Panc1 (cell line): ENCODE measurements around the gene PREP. TPM values are rescaled to one million over a fixed set of nuclear protein-coding genes. Genes with fewer than 3 reads are reported as not detected.
A peak's percentile ranks its signal among the peaks of the same experiment; 100 is the strongest.

Experiments
- ATAC-seq: fragments of 200-7000 bp; cut with Tn5 transposase; 2 replicates; pipeline ENCODE4 v1.9.1; 2020; ENCODE audit warnings: mild to moderate bottlenecking, moderate library complexity
- Bru-seq: library from RNA; stranded (reverse); fragments of 400-500 nt; gene quantifications from one replicate; lab custom pipeline; 2021; lab: Mats Ljungman, UMichigan
- BruChase-seq, 2 experiments: library from RNA; stranded (reverse); fragments of 400-500 nt; gene quantifications; one replicate each; lab custom pipeline; 2021; lab: Mats Ljungman, UMichigan
- BruUV-seq: library from RNA; stranded (reverse); fragments of 400-500 nt; replicated peaks from 2 replicates; lab custom pipeline; 2021; lab: Mats Ljungman, UMichigan
- CTCF ChIA-PET: fragments of 300-600 bp; sonication (Branson Sonifier 250); formaldehyde crosslinking; loops from one replicate; lab custom pipeline; 2022; ENCODE audit warnings: antibody characterized with exemption; lab: Charles Lee
- POLR2A ChIA-PET: fragments of 300-600 bp; sonication (Branson Sonifier 250); formaldehyde crosslinking; loops from one replicate; lab custom pipeline; 2022; ENCODE audit warnings: antibody characterized with exemption; lab: Charles Lee
- DNase-seq: peaks from one replicate; pipeline ENCODE4 v3.0.0-alpha.2; 2010; ENCODE audit warnings: low read depth, low spot score
- H3K27ac ChIP-seq: 2 replicates; pipeline ENCODE4 v1.5.1; 2011; ENCODE audit warnings: mild to moderate bottlenecking, low read length, inconsistent platforms
- H3K27me3 ChIP-seq: fragments of 200-500 bp; sonication (Bioruptor generic); 2 replicates; pipeline ENCODE4 v1.6.0; 2014; ENCODE audit warnings: low read length, inconsistent platforms; ENCODE audit not compliant: control insufficient read depth, insufficient read depth
- H3K36me3 ChIP-seq: fragments of 200-500 bp; sonication (Bioruptor generic); 2 replicates; pipeline ENCODE4 v1.5.1; 2014; ENCODE audit warnings: inconsistent platforms, mild to moderate bottlenecking, low read length, moderate library complexity; ENCODE audit not compliant: control insufficient read depth, insufficient read depth
- H3K4me1 ChIP-seq: 2 replicates; pipeline ENCODE4 v1.5.1; 2011; ENCODE audit warnings: inconsistent platforms, mild to moderate bottlenecking, low read length, moderate library complexity; ENCODE audit not compliant: control insufficient read depth, insufficient read depth
- H3K4me3 ChIP-seq, 2 experiments: 2 replicates each; pipeline ENCODE4 v1.5.1; 2011 to 2012; ENCODE audit warnings: low read depth in 2 of 2, low read length in 2 of 2, mild to moderate bottlenecking in 2 of 2, inconsistent platforms in 1 of 2, moderate library complexity in 1 of 2
- H3K9me3 ChIP-seq: fragments of 200-500 bp; sonication (Bioruptor generic); 2 replicates; pipeline ENCODE4 v1.5.1; 2014; ENCODE audit warnings: low read depth, mild to moderate bottlenecking, inconsistent platforms, low read length, moderate library complexity; ENCODE audit not compliant: control insufficient read depth, insufficient read depth
- POLR2AphosphoS5 ChIP-seq: IDR thresholded peaks from 2 replicates; pipeline ENCODE4 v1.6.1; 2012; ENCODE audit warnings: mild to moderate bottlenecking, low read depth, low read length, moderate library complexity
- SIN3A ChIP-seq: IDR thresholded peaks from 2 replicates; pipeline ENCODE4 v1.6.1; 2012; ENCODE audit warnings: low read depth, mild to moderate bottlenecking, low read length, moderate library complexity, borderline replicate concordance; ENCODE audit not compliant: insufficient read depth
- TCF7L2 ChIP-seq: IDR thresholded peaks from 2 replicates; pipeline ENCODE4 v1.6.1; 2011; ENCODE audit warnings: mild to moderate bottlenecking, low read depth, low read length, inconsistent platforms
- in situ Hi-C: cut with HindIII; loops from 2 replicates; pipeline ENCODE4 v1.10.0; 2016; ENCODE audit warnings: low sequenced_read_pairs, low pct_unique_long_range_greater_than_20kb
- intact Hi-C: fragments of 100-400 bp; cut with micrococcal nuclease; formaldehyde crosslinking; loops from one replicate; pipeline ENCODE4 v1.10.0; 2022; ENCODE audit not compliant: unreplicated experiment
- long read RNA-seq: library from polyadenylated mRNA; unstranded; transcript quantifications from one replicate; pipeline ENCODE4 v2.0.0, GENCODE V29; 2021; ENCODE audit not compliant: unreplicated experiment
- polyA plus RNA-seq: library from polyadenylated mRNA; unstranded; fragments of >200 nt; gene quantifications from one replicate; pipeline ENCODE4 v1.2.1, GENCODE V29; 2012; ENCODE audit warnings: missing spikeins; ENCODE audit not compliant: insufficient read length
- total RNA-seq: library from RNA; stranded (reverse); gene quantifications from one replicate; pipeline ENCODE4 v1.2.1, GENCODE V29; 2021; ENCODE audit not compliant: unreplicated experiment
- TF ChIP-seq, protein P1 (sequence below), 2 experiments: IDR thresholded peaks; 2 replicates each; pipeline ENCODE4 v1.6.1; 2011 to 2012; ENCODE audit warnings: low read depth in 2 of 2, control low read depth in 1 of 2, low read length in 1 of 2, mild to moderate bottlenecking in 1 of 2, moderate library complexity in 1 of 2; ENCODE audit not compliant: insufficient read depth in 1 of 2
- TF ChIP-seq, protein P2 (sequence below): fragments of 450-650 bp; IDR thresholded peaks from 2 replicates; pipeline ENCODE4 v1.5.1; 2017; ENCODE audit warnings: mild to moderate bottlenecking

The PREP gene
- total RNA-seq = 50.4 TPM
- polyA plus RNA-seq = 37.8 TPM
- percentile 87 among the genes with signal in this experiment for Bru-seq, nascent RNA
- percentile 74 among the genes with signal in this experiment for BruChase-seq, experiment 1, labeled RNA remaining after a 2-hour chase
- BruChase-seq, experiment 2, labeled RNA remaining after a 6-hour chase = percentile 72 among the genes with signal in this experiment
- long read RNA-seq, transcript PREP-201 (15 exons, 2,905 nt) = major isoform, 73 of 157 reads
- long read RNA-seq, partial matches to known transcripts = 28 of 157 reads
- long read RNA-seq, other reads (novel, unspliced or antisense) = 56 of 157 reads

DNA sequence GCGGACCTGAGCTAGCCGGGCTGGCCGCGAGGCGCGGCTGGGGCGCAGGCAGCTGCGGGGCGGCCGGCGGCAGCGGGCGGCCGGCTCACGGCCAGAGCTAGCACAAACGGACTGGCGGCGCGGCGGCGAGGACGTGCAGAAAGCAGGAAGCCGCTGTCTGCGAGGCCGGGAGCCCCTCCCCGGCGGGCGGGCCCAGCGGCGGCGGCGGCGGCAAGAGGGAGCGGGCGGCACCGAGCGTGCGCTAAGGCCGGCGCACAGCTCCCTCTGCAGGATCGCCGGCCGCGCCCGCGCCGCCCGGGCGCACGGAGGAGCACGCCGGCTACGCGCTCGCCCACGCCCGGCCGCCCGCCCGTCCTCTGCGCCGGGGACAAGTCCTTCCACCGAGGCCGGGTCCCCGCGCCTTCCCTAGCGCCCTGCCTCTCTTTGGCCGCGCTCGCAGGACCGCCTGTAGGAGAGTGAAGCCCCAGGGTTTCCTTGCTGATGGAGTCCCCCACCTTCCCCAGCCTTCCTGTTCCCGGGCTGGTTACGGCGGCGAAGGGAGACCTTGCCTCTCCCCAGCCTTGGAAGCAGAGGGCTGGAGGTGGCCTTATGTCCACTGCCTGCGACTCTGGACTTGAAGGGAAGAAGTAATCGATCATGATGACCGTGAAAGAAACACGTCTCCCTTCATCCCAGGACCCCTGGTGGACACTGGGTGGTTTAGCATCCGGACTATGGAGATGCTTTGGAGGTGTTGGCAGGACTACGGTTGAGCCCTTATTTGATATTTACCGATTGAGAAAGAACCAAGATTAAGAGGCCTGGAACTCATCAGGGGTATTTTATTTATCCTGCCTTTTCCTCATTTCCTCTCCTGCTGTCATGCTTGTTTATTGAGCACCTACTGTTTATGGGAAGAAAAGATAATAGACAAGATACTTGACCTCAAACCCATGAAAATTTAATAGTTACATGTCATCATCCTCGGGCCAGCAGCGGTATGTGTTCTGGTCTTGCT is at the start of gene PREP:
Gene PREP, minus strand, starts transcription at position 144 of the 997 bp plus-strand sequence. CDS start 191 bp downstream, outside the sequence.
- Histone ChIP-seq H3K27me3 (no peaks in the 10 kb centered on the region), H3K4me3 (peak within 1 kb of the TSS; percentile 92 to 96), H3K27ac (peak within 1 kb of the TSS; percentile 97), H3K9me3 (no peaks in the 10 kb centered on the region), H3K4me1 (peaks cover 27% of the 10 kb centered on the region), H3K36me3 (no peaks in the 10 kb centered on the region; the same call in 1 of the 2 replicates)
- BruUV-seq = no TSS peak
- intact Hi-C loops (loop anchor here (2.0 kb wide), 2 partner anchors 266 to 314 kb away; a partner anchor contains a TSS), in situ Hi-C loops (no loop called here)
- DNase-seq (peak; percentile 70), ATAC-seq (peak; percentile 97)
- POLR2A ChIA-PET = no interaction called here
- TF ChIP-seq TCF7L2 = no peak; the same call in 1 of the 2 replicates
- TF ChIP-seq, protein P1, sequence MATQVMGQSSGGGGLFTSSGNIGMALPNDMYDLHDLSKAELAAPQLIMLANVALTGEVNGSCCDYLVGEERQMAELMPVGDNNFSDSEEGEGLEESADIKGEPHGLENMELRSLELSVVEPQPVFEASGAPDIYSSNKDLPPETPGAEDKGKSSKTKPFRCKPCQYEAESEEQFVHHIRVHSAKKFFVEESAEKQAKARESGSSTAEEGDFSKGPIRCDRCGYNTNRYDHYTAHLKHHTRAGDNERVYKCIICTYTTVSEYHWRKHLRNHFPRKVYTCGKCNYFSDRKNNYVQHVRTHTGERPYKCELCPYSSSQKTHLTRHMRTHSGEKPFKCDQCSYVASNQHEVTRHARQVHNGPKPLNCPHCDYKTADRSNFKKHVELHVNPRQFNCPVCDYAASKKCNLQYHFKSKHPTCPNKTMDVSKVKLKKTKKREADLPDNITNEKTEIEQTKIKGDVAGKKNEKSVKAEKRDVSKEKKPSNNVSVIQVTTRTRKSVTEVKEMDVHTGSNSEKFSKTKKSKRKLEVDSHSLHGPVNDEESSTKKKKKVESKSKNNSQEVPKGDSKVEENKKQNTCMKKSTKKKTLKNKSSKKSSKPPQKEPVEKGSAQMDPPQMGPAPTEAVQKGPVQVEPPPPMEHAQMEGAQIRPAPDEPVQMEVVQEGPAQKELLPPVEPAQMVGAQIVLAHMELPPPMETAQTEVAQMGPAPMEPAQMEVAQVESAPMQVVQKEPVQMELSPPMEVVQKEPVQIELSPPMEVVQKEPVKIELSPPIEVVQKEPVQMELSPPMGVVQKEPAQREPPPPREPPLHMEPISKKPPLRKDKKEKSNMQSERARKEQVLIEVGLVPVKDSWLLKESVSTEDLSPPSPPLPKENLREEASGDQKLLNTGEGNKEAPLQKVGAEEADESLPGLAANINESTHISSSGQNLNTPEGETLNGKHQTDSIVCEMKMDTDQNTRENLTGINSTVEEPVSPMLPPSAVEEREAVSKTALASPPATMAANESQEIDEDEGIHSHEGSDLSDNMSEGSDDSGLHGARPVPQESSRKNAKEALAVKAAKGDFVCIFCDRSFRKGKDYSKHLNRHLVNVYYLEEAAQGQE (IDR thresholded peaks at IDR 0.05; ENCODE audit: insufficient read depth in 1 of 2, low read depth in 2 of 2, low read length in 1 of 2) = no peak
- no peak; the same call in 1 of the 2 replicates for TF ChIP-seq POLR2AphosphoS5
- peak; percentile 89 for TF ChIP-seq SIN3A
- TF ChIP-seq, protein P2, sequence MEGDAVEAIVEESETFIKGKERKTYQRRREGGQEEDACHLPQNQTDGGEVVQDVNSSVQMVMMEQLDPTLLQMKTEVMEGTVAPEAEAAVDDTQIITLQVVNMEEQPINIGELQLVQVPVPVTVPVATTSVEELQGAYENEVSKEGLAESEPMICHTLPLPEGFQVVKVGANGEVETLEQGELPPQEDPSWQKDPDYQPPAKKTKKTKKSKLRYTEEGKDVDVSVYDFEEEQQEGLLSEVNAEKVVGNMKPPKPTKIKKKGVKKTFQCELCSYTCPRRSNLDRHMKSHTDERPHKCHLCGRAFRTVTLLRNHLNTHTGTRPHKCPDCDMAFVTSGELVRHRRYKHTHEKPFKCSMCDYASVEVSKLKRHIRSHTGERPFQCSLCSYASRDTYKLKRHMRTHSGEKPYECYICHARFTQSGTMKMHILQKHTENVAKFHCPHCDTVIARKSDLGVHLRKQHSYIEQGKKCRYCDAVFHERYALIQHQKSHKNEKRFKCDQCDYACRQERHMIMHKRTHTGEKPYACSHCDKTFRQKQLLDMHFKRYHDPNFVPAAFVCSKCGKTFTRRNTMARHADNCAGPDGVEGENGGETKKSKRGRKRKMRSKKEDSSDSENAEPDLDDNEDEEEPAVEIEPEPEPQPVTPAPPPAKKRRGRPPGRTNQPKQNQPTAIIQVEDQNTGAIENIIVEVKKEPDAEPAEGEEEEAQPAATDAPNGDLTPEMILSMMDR = peak; percentile 96
- CTCF ChIA-PET = interaction anchor here (0.6 to 1.7 kb wide), 8 partner anchors 18 to 315 kb away, joined by 3 to 9 read pairs (median 3); no protein-coding TSS in a partner anchor

DNA sequence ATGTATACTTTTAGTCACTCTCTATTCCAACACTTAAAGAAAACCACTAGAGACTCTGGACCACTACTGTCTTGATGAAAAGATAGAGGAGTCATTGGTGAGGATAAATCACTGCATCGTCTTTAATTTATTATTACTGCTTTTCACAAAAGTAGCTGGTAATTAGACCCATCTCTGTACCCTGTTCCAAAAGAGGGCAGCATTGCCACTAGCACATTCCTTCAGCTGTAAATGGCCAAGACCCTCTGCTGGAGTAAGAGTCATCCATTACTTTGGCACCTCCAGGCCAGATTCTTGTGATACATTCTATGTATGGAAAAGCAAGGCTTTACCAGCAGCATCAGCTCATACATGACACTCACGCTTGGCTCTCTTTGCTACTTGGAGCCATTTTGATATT is 49.5 kb upstream of the PREP start:
- no peak for TF ChIP-seq SIN3A
- TF ChIP-seq, protein P1 (IDR thresholded peaks at IDR 0.05; ENCODE audit: insufficient read depth in 1 of 2, low read depth in 2 of 2, low read length in 1 of 2) = no peak
- TF ChIP-seq TCF7L2 = no peak
- TF ChIP-seq, protein P2 = peak; percentile 20
- no TSS peak for BruUV-seq
- ChIA-PET CTCF (interaction anchor here (0.7 kb wide), 1 partner anchor 961 kb away, joined by 3 read pairs; no protein-coding TSS in a partner anchor), POLR2A (no interaction called here)
- H3K36me3 ChIP-seq = no peaks in the 10 kb centered on the region
- no peak overlapping the region for H3K4me3 ChIP-seq
- ATAC-seq = no peak
- no peak overlapping the region for H3K27ac ChIP-seq
- no peaks in the 10 kb centered on the region for H3K4me1 ChIP-seq
- in situ Hi-C loops (no loop called here), intact Hi-C loops (no loop called here)
- no peaks in the 10 kb centered on the region for H3K9me3 ChIP-seq
- DNase-seq = no peak
- no peaks in the 10 kb centered on the region for H3K27me3 ChIP-seq
